GM12891 (cell line): ENCODE data around the gene NF1.
"Not testable (repeated sequence)": the region's sequence is repeated elsewhere in the genome, so short reads cannot be mapped to it uniquely, and the experiment has no call there.

ENCODE experiments used
- PAX5 ChIP-seq: IDR thresholded peaks from 2 replicates; pipeline ENCODE4 v1.6.1; 2011; ENCODE audit warnings: low read length, moderate library complexity, mild to moderate bottlenecking; ENCODE audit not compliant: insufficient read depth, severe bottlenecking
- POLR2A ChIP-seq: IDR thresholded peaks from 2 replicates; pipeline ENCODE4 v1.6.1; 2011; ENCODE audit warnings: low read depth, low read length, control low read depth
- POLR2AphosphoS5 ChIP-seq: IDR thresholded peaks from 2 replicates; pipeline ENCODE4 v1.6.1; 2011; ENCODE audit warnings: low read depth, low read length, control low read depth
- POU2F2 ChIP-seq: IDR thresholded peaks from 2 replicates; pipeline ENCODE4 v1.6.1; 2011; ENCODE audit warnings: low read depth, mild to moderate bottlenecking, control low read depth, low read length, moderate library complexity
- SPI1 ChIP-seq: IDR thresholded peaks from 2 replicates; pipeline ENCODE4 v1.6.1; 2011; ENCODE audit warnings: low read depth, low read length, control low read depth
- TAF1 ChIP-seq: IDR thresholded peaks from 2 replicates; pipeline ENCODE4 v1.6.1; 2011; ENCODE audit warnings: low read depth, low read length, control low read depth

DNA sequence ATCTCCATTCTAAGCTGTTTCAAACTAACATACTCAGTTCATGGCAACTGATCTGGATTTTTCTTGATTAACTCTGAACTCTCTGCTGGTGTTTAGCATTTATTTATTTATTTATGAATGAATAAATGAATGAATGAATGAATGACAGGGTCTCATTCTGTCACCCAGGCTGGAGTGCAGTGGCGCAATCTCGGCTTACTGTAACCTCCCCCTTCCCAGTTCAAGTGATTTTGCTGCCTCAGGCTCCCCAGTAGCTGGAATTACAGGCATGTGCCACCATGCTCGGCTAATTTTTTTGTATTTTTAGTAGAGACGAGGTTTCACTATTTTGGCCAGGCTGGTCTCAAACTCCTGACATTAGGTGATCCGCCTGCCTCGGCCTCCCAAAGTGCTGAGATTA is 62.1 kb downstream of the NF1 start:
- not testable (repeated sequence) for TF ChIP-seq POLR2AphosphoS5, POLR2A, TAF1, PAX5, SPI1, POU2F2
